ENCODE measurements around the gene MAP3K20.
"Not testable (repeated sequence)": the region's sequence is repeated elsewhere in the genome, so short reads cannot be mapped to it uniquely, and the experiment has no call there.

GRCh38 chr2:173207124-173207523 lies 131.5 kb downstream of the MAP3K20 start:
- TF ChIP-seq CTCF, EZH2 (IDR thresholded peaks at IDR 0.05): not testable (repeated sequence)

Data from neural progenitor cell (in vitro differentiated cells).